Measurements from ENCODE around the gene FOXS1.

GRCh38 chr20:31877684-31878083, 32.3 kb upstream of the FOXS1 start:
- TF ChIP-seq CTCF (IDR thresholded peaks at IDR 0.05; ENCODE audit: poor library complexity), result no peak
- no peak for TF ChIP-seq EZH2phosphoT487 (IDR thresholded peaks at IDR 0.05; ENCODE audit: low read depth, severe bottlenecking, unreplicated experiment)
- TF ChIP-seq EZH2 (IDR thresholded peaks at IDR 0.05; ENCODE audit: borderline replicate concordance), result no peak
